GM21390 (cell line): ENCODE measurements around the gene LRRIQ1.

Experiments
- ATAC-seq: cut with Tn5 transposase; IDR thresholded peaks from one replicate; pipeline ENCODE4 v1.9.1; 2021; ENCODE audit not compliant: unreplicated experiment

The LRRIQ1 gene

DNA sequence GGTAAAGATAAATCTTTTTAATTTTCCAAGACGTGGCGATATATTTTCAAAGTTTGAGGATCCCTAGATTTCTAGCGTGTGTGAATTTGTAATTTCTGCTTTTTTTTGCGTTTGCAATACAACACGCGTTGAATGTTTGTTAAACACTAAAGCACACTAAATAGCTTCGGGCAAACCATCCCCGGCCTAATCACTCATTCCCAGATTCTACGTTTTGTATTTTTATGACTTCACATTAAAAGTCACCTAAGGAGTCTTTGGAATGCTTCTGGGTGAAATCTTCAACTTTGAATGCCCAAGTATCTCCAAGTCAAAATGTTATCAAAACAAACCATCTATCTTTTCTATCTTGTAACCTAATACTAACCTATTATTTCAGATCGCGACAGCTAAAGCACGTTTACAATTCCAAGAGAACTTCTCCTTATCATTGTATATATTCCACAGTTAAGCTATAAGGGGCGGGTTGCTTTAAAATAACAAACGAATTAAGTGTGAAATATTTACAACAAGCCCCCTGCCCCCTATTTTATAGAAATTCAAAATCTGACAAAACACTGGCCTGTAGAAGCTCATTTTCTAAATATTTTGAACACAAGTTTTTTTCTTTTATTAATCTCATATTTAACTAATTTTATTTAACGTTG, 245.0 kb downstream of the LRRIQ1 start:
- ATAC-seq = no peak

DNA sequence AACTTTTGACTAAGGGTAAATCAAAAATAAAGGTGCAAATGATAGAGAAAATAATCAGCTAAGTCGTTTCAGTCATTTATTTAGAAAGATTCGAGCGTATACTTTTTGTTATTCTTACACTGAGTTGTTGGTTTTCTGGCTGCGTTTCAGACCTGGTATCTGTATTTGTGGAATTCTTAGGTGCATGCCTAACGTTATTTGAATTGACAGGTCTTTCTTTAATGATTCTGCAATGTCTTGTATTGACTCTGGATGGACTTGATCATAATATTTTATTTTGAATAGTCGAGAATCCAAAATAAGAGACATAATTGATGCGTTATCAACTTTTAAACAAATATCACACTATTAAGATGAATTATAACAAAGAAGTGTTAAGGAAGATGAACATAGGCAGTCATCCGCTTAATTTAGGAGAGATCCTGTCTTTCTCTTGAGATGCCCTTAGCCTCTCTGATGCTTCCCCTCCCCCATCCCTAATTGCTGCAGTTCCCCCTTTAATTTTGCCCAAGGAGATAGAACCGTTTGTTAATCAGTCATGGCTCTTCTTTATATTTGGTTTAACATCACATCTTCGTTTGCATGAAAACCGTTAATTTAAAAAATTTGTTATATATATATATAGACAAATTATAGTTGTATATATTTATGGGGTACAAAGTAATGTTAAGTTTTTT, 245.6 kb downstream of the LRRIQ1 start:
- ATAC-seq = no peak

DNA sequence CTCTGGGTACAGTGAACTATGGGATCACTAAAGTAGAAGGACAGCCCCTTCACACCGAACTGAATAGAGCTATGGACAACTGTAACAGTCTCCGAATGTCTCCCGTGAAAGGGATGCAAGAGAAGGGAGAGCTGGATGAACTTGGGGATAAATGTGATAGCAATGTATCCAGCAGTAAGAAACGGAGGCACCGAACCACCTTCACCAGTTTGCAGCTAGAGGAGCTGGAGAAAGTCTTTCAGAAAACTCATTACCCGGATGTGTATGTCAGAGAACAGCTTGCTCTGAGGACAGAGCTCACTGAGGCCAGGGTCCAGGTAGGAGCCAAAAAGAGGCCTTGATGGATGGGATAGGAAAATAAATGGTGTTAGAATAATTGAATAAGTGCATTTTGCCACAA, 247.4 kb downstream of the LRRIQ1 start:
- ATAC-seq = no peak
